ENCODE measurements around the gene AP3S1.
"Not testable (repeated sequence)": the region's sequence is repeated elsewhere in the genome, so short reads cannot be mapped to it uniquely, and the experiment has no call there.

Gene AP3S1

DNA sequence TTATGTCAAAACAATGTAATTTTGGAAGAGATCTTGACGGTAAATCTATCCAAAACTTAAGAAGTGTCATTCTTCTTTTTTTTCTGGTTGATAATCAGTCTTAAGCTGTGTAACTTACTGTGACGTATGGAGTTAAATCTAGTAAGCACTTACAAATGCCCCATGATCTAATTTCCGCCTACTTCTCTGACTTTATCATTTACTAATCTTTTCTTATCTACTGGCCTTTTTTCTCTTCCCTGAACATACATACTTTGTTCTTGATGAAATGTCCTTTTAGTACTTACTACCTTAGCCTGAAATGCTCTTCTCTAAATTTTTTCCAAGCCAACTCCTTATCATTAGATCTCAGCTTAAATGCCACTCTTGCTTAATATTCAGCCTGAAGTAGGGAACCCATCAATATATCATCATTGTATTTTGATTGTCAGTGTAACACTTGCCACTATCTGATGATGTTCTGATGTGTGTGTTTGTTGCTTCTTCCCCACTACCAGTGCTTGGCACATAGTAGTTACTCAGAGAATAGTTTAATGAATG, 27.6 kb downstream of the AP3S1 start:
- no peak for DNase-seq (ENCODE audit: extremely low read depth in 1 of 2, low read depth in 1 of 2)

DNA sequence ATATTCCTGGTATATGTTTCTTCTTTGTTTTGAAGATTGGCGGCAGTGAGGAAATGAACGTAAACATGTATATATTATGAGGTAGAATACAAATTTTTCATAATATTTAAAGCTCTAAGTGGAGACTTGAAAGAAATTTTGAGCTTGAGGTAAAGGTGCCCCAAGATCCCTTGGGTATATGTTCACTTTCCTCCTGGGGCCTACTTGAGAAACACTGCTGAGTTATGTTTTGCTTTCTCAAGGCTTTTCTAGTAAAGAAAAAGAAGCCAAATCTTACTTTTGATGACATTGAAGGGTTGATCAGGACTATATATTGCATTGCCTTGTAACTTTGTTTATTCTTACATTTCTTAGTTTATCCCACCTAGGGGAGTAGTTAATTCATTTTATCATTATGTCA, 30.7 kb downstream of the AP3S1 start:
- no peak for DNase-seq (ENCODE audit: extremely low read depth in 1 of 2, low read depth in 1 of 2)

DNA sequence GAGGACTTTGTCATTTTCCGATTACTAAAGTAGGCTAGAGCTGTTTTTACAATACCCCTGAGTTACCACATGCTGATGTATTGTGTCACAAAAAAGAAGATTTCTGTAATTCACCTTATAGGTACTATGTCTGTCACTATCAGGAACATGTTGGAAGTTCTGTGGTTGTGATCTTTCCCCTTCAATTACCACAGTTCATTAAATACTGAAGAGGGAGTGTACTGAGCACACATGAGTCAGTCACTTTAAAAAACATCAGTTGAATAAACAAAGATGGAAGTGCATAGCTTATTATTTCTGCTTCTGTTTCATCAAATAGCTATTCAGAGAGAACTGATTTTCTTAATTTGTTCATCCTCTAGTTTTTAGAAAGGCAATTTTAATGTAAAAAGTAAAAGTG, 31.7 kb downstream of the AP3S1 start:
- DNase-seq (ENCODE audit: extremely low read depth in 1 of 2, low read depth in 1 of 2): no peak

DNA sequence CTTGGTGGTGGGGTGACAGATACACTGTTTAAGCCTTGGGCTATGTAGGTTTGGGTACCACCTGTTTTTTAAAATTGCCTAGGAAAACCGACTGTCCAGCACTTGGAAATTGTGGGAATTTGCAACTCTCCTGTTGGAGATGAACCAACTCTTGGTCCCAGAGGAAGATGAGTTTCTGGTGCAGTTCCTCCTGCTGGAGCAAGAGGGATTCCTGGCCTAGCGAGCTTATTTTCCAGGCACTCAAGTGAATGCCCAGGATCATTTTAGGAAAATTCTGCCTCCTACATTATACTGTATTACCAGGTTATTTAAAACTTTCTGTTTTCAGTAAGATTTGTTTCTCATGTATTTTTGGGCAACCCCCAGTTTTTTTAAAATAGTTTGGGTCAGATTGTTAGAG, 33.7 kb downstream of the AP3S1 start:
- no peak for DNase-seq (ENCODE audit: extremely low read depth in 1 of 2, low read depth in 1 of 2)

DNA sequence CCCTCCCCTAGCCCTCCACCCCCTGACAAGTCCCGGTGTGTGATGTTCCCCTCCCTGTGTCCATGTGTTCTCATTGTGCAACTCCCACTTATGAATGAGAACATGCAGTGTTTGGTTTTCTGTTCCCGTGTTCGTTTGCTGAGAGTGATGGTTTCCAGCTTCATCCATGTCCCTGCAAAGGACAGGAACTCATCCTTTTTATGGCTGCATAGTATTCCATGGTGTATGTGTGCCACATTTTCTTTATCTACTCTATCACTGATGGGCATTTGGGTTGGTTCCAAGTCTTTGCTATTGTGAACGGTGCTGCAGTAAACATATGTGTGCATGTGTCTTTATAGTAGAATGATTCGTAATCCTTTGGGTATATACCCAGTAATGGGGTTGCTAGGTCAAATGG, 35.6 kb downstream of the AP3S1 start:
- DNase-seq (ENCODE audit: extremely low read depth in 1 of 2, low read depth in 1 of 2): not testable (repeated sequence)

DNA sequence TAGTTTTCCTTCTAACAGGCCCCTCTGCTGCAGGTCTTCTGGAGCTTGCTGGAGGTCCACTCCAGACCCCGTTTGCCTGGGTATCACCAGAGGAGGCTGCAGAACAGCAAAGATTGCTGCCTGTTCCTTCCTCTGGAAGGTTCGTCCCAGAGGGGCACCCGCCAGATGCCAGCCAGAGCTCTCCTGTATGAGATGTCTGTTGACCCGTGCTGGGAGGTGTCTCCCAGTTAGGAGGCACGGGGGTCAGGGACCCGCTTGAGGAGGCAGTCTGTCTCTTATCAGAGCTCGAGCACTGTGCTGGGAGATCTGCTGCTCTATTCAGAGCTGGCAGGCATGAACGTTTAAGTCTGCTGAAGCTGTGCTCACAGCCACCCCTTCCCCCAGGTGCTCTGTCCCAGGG, 40.7 kb downstream of the AP3S1 start:
- not testable (repeated sequence) for DNase-seq (ENCODE audit: extremely low read depth in 1 of 2, low read depth in 1 of 2)

DNA sequence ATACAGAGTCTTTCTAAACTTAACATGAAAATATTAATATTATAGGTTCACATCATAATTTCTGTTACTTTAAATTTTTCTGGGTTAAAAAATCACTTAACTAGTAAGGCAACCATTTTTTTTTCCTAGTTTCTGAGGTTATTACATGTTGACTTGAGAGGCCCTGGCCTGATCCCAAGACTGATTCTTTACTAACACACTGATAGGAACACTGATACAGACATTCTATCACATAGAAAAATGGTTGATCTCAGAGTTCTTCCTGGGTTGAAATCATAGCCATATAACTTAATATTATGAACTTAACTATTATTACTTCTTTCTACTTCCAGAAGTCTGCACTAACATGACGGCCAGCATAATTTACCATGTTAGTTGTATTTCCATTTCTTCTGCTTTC, 43.0 kb downstream of the AP3S1 start:
- DNase-seq (ENCODE audit: extremely low read depth in 1 of 2, low read depth in 1 of 2): no peak

DNA sequence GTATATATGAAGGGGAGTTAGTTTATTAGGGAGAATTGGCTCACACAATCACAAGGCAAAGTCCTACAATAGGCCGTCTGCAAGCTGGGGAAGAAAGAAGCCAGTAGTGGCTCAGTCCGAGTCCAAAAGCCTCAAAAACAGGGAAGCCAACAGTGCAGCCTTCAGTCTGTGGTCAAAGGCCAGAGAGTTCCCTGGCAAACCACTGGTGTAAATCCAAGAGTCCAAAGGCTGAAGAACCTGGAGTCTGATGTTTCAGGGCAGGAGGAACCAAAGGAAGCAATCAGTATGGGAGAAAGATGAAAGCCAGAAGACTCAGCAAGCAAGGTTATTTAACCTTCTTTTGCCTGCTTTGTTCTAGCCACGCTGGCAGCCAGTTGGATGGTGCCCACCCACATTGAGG, 43.5 kb downstream of the AP3S1 start:
- not testable (repeated sequence) for DNase-seq (ENCODE audit: extremely low read depth in 1 of 2, low read depth in 1 of 2)

DNA sequence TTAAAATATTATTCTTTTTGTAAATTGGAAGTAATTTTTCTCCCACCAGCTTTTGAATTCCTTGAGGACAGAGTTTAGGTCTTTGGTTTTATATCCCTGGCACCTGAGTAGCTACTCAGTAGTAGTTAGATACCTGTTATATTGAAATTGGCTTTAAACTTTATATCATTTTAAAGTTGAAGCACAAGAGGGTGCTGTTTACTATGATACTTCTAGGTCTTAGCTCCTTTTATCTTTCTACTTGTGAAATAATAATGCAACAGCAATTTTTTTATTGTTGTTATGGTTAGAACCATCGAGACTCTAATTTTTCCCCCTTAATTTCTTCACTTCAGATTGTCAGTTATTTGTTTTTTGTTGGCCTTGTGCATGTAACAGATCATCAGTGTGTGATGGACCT, 46.3 kb downstream of the AP3S1 start:
- DNase-seq (ENCODE audit: extremely low read depth in 1 of 2, low read depth in 1 of 2): no peak

DNA sequence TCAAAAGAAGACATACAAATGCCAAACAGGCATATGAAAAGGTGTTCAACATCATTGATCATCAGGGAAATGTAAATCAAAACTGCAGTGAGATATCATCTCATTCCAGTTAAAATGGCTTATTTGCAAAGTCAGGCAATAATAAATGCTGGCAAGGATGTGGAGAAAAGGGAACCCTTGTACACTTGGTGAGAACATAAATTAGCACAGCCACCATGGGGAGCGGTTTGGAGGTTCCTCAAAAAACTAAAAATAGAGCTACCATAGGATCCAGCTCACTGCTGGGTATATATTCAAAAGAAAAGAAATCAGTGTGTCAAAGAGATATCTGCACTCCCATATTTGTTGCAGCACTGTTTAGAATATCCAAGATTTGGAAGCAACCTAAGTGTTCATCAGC, 50.3 kb downstream of the AP3S1 start:
- DNase-seq (ENCODE audit: extremely low read depth in 1 of 2, low read depth in 1 of 2): no peak

DNA sequence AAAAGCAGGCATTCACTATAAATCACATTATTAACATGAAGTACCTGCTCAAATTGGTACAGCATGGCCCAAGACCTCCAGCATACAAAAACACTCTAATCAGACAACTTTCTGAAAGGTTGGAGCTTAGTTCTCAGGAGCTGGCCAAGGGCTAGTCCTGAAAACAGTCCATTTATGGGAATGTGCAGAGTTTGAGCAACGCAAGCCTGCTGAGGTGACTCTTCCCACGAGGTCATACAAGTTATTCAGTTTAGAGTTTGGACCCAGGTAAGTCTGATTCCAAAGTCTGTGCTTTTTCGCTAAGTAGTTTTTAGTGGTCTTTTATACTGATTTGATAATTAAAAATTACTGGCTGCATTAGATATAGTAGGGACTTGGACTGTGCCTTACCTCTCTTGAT, 52.6 kb downstream of the AP3S1 start:
- DNase-seq (ENCODE audit: extremely low read depth in 1 of 2, low read depth in 1 of 2): no peak

DNA sequence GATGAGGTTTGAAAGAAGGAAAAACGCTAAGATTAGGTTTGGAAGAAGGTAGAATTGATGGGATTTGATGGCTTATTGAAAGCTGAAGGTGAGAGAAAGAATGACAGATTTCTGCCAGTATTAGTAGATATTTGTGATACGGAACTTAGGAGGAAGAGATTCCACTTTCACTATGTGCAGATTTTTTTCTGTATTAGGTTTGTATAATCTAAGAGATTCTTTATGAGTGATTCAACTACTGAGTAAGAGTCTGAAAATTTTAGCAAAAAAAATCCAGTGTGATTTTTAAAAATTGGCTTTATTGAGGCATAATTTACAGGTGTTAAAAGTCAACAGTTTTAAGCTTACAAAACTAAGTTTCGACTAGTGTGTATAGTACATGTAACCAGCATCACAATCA, 54.1 kb downstream of the AP3S1 start:
- DNase-seq (ENCODE audit: extremely low read depth in 1 of 2, low read depth in 1 of 2): no peak

DNA sequence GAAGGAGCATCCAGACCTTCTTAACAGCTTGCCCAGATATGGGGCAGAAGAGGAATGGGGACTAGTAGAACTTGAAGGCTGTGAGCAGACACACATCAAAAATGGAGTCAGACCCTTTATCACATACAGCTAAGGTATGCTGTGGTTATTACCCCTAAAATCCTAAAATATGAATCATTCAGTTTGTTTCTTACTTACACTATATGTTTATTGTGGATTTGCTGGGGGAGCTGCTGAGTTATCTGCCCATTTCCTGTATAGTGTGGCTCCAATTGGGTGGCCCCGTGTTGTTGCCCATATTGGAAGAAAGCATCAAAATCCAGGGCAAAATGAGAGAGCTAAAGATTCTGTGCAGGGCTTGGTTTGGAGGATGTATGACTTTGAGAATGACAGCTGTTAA, 56.9 kb downstream of the AP3S1 start:
- no peak for DNase-seq (ENCODE audit: extremely low read depth in 1 of 2, low read depth in 1 of 2)

DNA sequence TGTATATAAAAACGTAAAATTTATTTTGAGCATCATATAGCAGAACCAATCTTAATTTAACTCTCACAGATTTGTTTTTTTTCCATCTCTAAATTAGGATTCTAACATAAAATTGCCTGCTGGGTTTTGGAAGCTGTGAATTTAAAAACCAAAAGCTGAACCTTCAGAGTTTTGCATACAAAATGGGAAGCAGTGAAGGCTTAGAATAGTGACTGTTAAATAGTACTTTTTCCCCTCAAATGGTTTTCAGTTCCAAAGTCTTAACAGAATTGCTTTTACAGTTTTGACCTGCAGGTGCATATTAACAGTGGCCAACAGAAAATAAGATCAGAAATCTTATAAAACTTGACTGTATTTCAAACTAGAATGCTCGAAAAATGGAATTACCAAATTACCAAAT, 65.4 kb downstream of the AP3S1 start:
- no peak for DNase-seq (ENCODE audit: extremely low read depth in 1 of 2, low read depth in 1 of 2)

DNA sequence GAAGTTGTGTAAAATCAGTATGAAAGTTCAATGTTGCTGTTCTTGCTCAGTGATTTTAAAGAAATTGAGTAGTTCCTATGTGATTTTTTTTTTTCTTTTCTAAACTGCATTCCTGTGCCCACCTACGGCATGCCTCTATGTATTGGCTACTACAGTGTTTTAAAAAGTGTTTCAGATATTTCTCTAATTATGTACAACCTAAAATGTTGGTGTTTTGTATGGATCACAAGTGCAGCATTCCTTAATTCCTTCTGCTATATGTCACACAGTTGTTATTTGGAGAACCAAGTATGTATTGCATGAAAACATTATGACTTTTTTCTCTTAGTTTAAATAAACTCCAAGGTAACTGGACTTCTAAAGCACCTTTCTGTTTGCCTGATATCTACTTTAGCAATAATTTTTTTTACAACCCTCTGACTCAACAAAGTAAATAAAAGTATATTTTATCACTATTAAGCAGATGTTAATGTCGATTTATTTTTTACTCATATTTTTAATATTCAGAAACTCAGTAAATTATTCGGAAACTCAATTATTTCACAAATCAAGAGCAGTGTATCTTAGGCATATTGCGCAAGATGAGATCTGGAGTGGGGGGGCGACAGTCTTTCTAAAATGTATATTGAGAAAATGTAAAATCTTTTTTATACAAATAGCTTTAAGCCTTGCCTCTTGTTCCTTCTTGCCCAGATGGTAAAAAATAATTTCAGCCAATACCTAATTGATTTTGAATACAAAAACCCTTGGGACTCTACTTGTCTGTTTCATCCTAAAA, 72.1 kb downstream of the AP3S1 start:
- DNase-seq (ENCODE audit: extremely low read depth in 1 of 2, low read depth in 1 of 2): not testable (repeated sequence)

DNA sequence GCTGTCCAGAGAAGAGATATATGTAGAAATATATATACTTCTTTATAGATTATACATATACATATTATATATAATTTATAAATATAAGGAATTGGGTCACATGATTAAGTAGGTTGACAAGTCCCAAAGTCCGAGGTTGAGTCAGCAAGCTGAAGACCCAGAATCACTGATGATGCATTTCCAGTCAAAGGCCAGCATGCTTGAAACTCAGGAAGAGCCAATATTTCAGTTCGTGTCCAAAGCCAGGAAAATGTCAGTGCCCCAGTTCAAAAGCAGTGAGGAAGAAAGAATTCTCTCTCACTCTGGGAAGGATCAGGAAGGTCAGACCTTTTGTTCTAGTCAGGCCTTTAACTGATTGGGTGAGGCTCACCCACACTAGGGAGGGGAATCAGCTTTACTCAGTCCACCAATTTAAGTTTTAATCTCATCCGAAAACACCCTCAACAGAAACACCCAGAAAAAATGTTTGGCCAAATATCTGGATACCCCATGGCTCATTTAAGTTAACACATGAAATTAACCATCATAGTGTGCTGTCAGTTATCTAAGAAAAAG, 78.5 kb downstream of the AP3S1 start:
- DNase-seq (ENCODE audit: extremely low read depth in 1 of 2, low read depth in 1 of 2): no peak

DNA sequence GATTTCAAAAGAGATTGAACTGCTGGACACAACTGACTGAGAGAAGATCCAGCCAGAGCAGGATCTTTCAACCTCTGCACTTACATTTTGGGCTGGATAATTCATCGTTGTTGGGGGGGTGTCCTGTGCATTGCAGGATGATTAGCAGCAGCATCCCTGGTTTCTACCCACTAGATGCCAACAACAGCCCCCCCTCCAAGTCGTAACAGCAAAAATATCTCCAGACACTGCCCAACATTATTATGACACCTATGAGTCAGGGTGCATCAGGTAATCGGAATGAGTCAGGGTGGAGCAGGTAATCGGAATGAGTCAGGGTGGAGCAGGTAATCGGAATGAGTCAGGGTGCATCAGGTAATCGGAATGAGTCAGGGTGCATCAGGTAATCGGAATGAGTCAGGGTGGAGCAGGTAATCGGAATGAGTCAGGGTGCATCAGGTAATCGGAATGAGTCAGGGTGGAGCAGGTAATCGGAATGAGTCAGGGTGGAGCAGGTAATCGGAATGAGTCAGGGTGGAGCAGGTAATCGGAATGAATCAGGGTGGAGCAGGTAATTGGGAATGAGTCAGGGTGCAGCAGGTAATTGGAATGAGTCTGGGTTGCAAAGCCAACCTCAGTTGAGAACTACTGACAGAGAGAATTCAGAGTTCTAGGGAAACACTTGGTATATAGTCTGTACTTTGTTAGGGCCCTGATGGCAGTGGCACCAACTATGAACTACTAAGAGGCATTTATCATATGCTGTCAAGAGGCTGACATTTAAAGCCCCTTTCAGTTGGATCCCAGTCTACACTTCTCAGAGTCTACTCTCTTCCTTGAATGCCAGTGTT, 87.1 kb downstream of the AP3S1 start:
- DNase-seq (ENCODE audit: extremely low read depth in 1 of 2, low read depth in 1 of 2): not testable (repeated sequence)

DNA sequence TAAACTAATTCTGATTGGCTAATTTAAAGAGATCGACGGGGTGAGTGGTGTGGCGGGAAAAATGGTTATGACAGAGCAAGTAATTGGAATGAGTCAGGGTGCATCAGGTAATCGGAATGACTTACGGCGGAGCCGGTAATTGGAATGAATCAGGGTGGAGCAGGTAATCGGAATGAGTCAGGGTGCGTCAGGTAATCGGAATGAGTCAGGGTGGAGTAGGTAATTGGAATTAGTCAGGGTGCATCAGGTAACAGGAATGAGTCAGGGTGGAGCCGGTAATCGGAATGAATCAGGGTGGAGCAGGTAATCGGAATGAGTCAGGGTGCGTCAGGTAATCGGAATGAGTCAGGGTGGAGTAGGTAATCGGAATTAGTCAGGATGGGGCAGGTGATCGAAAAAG, 88.4 kb downstream of the AP3S1 start:
- not testable (repeated sequence) for DNase-seq (ENCODE audit: extremely low read depth in 1 of 2, low read depth in 1 of 2)

DNA sequence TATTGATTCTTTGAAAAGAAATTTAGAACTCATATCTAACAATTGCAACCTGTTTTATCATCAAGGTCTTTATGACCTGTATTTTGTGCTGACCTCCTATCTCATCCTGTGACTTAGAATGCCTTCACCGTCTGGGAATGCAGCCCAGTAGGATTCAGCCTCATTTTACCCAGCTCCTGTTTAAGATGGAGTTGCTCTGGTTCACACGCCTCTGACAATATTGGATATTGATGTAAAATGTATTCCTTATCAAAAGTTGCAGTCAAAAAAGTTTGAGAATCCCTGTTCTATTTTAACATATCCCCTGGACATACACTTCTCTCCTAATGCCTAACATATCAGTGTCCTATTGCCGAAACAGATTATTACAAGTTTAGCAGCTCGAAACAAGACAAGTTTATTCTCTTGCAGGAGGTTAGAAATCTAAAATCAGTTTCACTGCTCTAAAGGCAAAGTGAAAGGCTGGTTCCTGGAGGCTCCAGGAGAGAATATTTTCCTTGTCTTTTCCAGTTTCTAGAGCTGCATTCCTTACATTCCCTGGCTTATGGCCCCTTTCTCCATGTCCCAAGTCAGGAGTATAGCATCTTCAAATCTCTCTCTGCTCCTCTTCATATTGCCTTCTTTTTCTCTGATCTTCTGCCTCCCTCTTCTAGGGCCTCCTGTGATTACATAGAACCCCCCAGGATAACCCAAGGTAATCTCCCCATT, 89.0 kb downstream of the AP3S1 start:
- DNase-seq (ENCODE audit: extremely low read depth in 1 of 2, low read depth in 1 of 2): no peak

DNA sequence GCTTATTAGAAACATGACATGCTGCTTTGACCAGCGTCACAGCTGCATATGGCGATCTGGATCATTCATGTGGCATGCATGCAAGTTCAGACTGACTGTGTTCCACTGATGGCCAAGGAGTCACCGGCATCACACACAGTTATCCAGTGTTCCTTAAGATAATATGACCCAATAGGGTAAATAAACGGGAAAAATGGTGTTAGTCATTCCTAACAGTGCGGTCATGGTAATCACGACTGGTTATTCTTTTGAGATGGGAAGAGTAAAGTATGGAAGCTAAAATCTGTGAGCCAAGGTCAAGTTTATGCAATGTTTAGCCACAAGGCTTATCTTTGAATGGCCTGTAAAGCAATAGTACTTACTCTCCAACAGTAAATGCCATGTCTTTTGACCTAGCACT, 91.3 kb downstream of the AP3S1 start:
- DNase-seq (ENCODE audit: extremely low read depth in 1 of 2, low read depth in 1 of 2): no peak

DNA sequence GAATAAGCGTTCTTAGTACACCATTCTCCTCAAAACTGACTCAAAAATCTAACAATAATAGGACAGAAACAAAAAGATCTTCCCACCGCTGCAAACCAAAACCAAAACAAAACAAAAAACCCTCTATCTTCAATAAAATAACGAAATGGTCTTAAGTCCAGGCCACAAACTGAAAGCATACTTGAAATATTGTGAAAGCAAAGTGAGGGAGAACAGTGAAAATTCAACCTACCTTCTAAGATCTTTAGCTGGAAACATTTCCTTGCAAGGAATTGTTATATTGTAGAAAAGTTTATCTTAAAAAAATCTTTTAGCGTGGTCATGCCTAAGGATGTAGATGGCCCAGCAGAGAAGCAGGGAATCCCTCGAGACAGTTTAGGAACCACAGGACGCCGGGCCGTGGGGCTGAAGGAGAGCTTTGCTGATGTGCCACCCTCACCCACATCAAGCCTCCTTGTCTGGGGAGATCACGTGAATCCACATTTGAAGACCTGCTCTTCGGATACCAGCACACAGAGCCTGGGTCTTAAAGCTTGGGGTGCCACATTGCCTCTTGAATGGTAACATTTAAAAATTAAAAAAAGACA, 92.7 kb downstream of the AP3S1 start:
- DNase-seq (ENCODE audit: extremely low read depth in 1 of 2, low read depth in 1 of 2): no peak

All from activated CD8-positive, alpha-beta memory T cell treated with anti-CD3 and anti-CD28 coated beads for 1 hour (primary cell).